HCT116 (cell line): ENCODE results near the gene IZUMO1R.

Source experiments
- YY1 ChIP-seq: IDR thresholded peaks from 2 replicates; pipeline ENCODE4 v1.6.1; 2011; ENCODE audit warnings: low read length, low read depth, moderate library complexity, mild to moderate bottlenecking; ENCODE audit not compliant: insufficient replicate concordance; ENCODE audit errors: extremely low read depth
- TF ChIP-seq, protein P1 (sequence below), 3 experiments: fragments of 200-600 bp in 1 of 3; sonication (generic) in 1 of 3; IDR thresholded peaks in 2 of 3; conservative IDR thresholded peaks in 1 of 3; 2 replicates each; pipeline ENCODE4 v1.5.1; 2012 to 2017; ENCODE audit warnings: low read depth in 2 of 3, low read length in 2 of 3, antibody characterized with exemption in 1 of 3, borderline replicate concordance in 1 of 3, control low read depth in 1 of 3, mild to moderate bottlenecking in 1 of 3, mixed read lengths in 1 of 3, mixed run types in 1 of 3, moderate library complexity in 1 of 3; ENCODE audit not compliant: insufficient read depth in 1 of 3

GRCh38 chr11:94276943-94277342 is 27.4 kb upstream of the IZUMO1R start:
- TF ChIP-seq, protein P1, sequence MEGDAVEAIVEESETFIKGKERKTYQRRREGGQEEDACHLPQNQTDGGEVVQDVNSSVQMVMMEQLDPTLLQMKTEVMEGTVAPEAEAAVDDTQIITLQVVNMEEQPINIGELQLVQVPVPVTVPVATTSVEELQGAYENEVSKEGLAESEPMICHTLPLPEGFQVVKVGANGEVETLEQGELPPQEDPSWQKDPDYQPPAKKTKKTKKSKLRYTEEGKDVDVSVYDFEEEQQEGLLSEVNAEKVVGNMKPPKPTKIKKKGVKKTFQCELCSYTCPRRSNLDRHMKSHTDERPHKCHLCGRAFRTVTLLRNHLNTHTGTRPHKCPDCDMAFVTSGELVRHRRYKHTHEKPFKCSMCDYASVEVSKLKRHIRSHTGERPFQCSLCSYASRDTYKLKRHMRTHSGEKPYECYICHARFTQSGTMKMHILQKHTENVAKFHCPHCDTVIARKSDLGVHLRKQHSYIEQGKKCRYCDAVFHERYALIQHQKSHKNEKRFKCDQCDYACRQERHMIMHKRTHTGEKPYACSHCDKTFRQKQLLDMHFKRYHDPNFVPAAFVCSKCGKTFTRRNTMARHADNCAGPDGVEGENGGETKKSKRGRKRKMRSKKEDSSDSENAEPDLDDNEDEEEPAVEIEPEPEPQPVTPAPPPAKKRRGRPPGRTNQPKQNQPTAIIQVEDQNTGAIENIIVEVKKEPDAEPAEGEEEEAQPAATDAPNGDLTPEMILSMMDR (IDR thresholded peaks at IDR 0.05 in 2 of 3, conservative IDR thresholded peaks at IDR 0.05 in 1 of 3; ENCODE audit: borderline replicate concordance in 1 of 3, insufficient read depth in 1 of 3, low read depth in 2 of 3, low read length in 2 of 3): no peak
- no peak for TF ChIP-seq YY1
